HG03521 (cell line): ENCODE data around the gene CHERP.
"Not testable (repeated sequence)": the region's sequence is repeated elsewhere in the genome, so short reads cannot be mapped to it uniquely, and the experiment has no call there.

Experiments
- ATAC-seq: cut with Tn5 transposase; IDR thresholded peaks from one replicate; pipeline ENCODE4 v1.9.1; 2021; ENCODE audit warnings: mild to moderate bottlenecking, moderate library complexity; ENCODE audit not compliant: unreplicated experiment

The CHERP gene

GRCh38 chr19:16579381-16579780, 37.1 kb upstream of the CHERP start:
- no peak for ATAC-seq

GRCh38 chr19:16577531-16577985, 35.3 kb upstream of the CHERP start:
- ATAC-seq: no peak

- no peak for ATAC-seq
Observed at GRCh38 chr19:16576690-16577530, 34.7 kb upstream of the CHERP start.

- ATAC-seq: no peak
Observed at GRCh38 chr19:16575861-16576689, 33.8 kb upstream of the CHERP start.

GRCh38 chr19:16575282-16575681, 33.0 kb upstream of the CHERP start:
- ATAC-seq: no peak

- no peak for ATAC-seq
Observed at GRCh38 chr19:16573925-16574324, 31.7 kb upstream of the CHERP start.

GRCh38 chr19:16573296-16573695, 31.1 kb upstream of the CHERP start:
- no peak for ATAC-seq

- ATAC-seq: peak; percentile 79
Observed at GRCh38 chr19:16572332-16573211, 30.3 kb upstream of the CHERP start, which contains the start of gene SLC35E1. TSS of gene SLC35E1 (minus strand) at chr19:16572415. CDS start at chr19:16572364, 51 bp downstream.

- ATAC-seq: peak; percentile 20
Observed at GRCh38 chr19:16571822-16572331, 29.6 kb upstream of the CHERP start.

- no peak for ATAC-seq
Observed at GRCh38 chr19:16571283-16571682, 29.0 kb upstream of the CHERP start.

- no peak for ATAC-seq
Observed at GRCh38 chr19:16569609-16570320, 27.5 kb upstream of the CHERP start.

GRCh38 chr19:16566702-16567101, 24.5 kb upstream of the CHERP start:
- no peak for ATAC-seq

- no peak for ATAC-seq
Observed at GRCh38 chr19:16566161-16566560, 23.9 kb upstream of the CHERP start.

GRCh38 chr19:16564842-16565241, 22.6 kb upstream of the CHERP start:
- ATAC-seq: no peak

GRCh38 chr19:16562608-16563025, 20.4 kb upstream of the CHERP start:
- ATAC-seq: no peak

GRCh38 chr19:16561382-16561781, 19.1 kb upstream of the CHERP start:
- no peak for ATAC-seq

GRCh38 chr19:16559780-16560276, 17.6 kb upstream of the CHERP start:
- no peak for ATAC-seq

GRCh38 chr19:16554776-16555175, 12.5 kb upstream of the CHERP start:
- ATAC-seq: no peak

GRCh38 chr19:16551902-16552301, 9.7 kb upstream of the CHERP start:
- not testable (repeated sequence) for ATAC-seq

- ATAC-seq: no peak
Observed at GRCh38 chr19:16548956-16549355, 6.7 kb upstream of the CHERP start.
